Prostate gland (tissue), 2 donors: ENCODE data around the gene TMEM19. TPM values are rescaled to one million over a fixed set of nuclear protein-coding genes. Genes with fewer than 3 reads are reported as not detected.

ENCODE experiments used
- DNase-seq: peaks from one replicate; pipeline ENCODE4 v3.0.0-alpha.2; 2019; ENCODE audit warnings: low spot score
- H3K27ac ChIP-seq, 2 donors: fragments of 200-600 bp; sonication (generic); 2 replicates each; pipeline ENCODE4 v1.5.1; 2017 to 2019
- H3K27me3 ChIP-seq: fragments of 200-600 bp; sonication (generic); replicated peaks from 2 replicates; pipeline ENCODE4 v1.5.1; 2019; ENCODE audit not compliant: insufficient read depth
- H3K36me3 ChIP-seq, 2 donors: fragments of 200-600 bp; sonication (generic); 1 replicate in 1 of 2; 2 replicates in 1 of 2; pipeline versions ENCODE4 v1.5.1 to v1.8.1; 2017 to 2019
- H3K4me1 ChIP-seq: fragments of 200-600 bp; sonication (generic); replicated peaks from 2 replicates; pipeline ENCODE4 v1.5.1; 2019
- H3K4me3 ChIP-seq, 2 donors: fragments of 200-600 bp; sonication (generic); 2 replicates each; pipeline ENCODE4 v1.5.1; 2017 to 2019
- H3K9me3 ChIP-seq: fragments of 200-600 bp; sonication (generic); 2 replicates; pipeline ENCODE4 v1.5.1; 2017
- CTCF ChIP-seq, 4 experiments: fragments of 200-600 bp in 2 of 4; fragments of 450-650 bp in 2 of 4; sonication (generic) in 2 of 4; IDR thresholded peaks; 1 replicate in 3 of 4; 2 replicates in 1 of 4; pipeline ENCODE4 v1.5.1; 2016 to 2019; ENCODE audit warnings: antibody characterized with exemption in 4 of 4, mild to moderate bottlenecking in 2 of 4, moderate library complexity in 2 of 4
- POLR2A ChIP-seq: fragments of 450-650 bp; IDR thresholded peaks from one replicate; pipeline ENCODE4 v1.6.1; 2016; ENCODE audit warnings: antibody characterized with exemption, mild to moderate bottlenecking
- POLR2AphosphoS5 ChIP-seq: sonication (generic); formaldehyde crosslinking; IDR thresholded peaks from one replicate; pipeline ENCODE4 v1.6.1; 2017; ENCODE audit warnings: antibody characterized with exemption
- WGBS: methylation state at CpG from one replicate; pipeline ENCODE4 v1.1.5; 2018; 5-methylcytosine and 5-hydroxymethylcytosine counted together
- intact Hi-C: fragments of 100-400 bp; cut with DNase I; formaldehyde crosslinking; loops from one replicate; pipeline ENCODE4 v1.14.2; 2022
- total RNA-seq, 2 donors: library from RNA; depleted of rRNA; stranded (reverse); fragments of >200 nt; gene quantifications; one replicate each; pipeline ENCODE4 v1.1.0, GENCODE V29; 2016

The TMEM19 gene
- total RNA-seq, 2 donors from 2014 or later: 21.1 to 39.0 TPM

GRCh38 chr12:71719647-71720370 is 33.9 kb downstream of the TMEM19 start:
- Histone ChIP-seq H3K27ac (no peak overlapping the region), H3K4me1 (no peaks in the 10 kb centered on the region), H3K27me3 (no peaks in the 10 kb centered on the region), H3K36me3 (no peaks in the 10 kb centered on the region), H3K9me3 (no peaks in the 10 kb centered on the region), H3K4me3 (no peak overlapping the region)
- intact Hi-C loops: no loop called here
- WGBS: 65% methylated on average over 5 of the region's 5 CpGs
- peak; percentile 22 for DNase-seq
- no peak for TF ChIP-seq CTCF (IDR thresholded peaks at IDR 0.05)
- peak; percentile 74 for TF ChIP-seq POLR2AphosphoS5

- no peaks in the 10 kb centered on the region for H3K4me1 ChIP-seq
- H3K36me3 ChIP-seq: no peaks in the 10 kb centered on the region
- H3K27ac ChIP-seq: peak overlapping the region in 1 of 2 donors; percentile 48
- no peak overlapping the region for H3K4me3 ChIP-seq
- H3K27me3 ChIP-seq: no peaks in the 10 kb centered on the region
- WGBS: 72% methylated on average over 4 of the region's 4 CpGs
- no peaks in the 10 kb centered on the region for H3K9me3 ChIP-seq
- peak; percentile 66 for DNase-seq
- intact Hi-C loops: no loop called here
- TF ChIP-seq CTCF (IDR thresholded peaks at IDR 0.05) (no peak), POLR2AphosphoS5 (peak; percentile 68)
Observed at GRCh38 chr12:71721783-71722505, 36.1 kb downstream of the TMEM19 start.

- H3K9me3 ChIP-seq: no peaks in the 10 kb centered on the region
- H3K4me3 ChIP-seq: no peak overlapping the region
- H3K27me3 ChIP-seq: no peaks in the 10 kb centered on the region
- TF ChIP-seq POLR2AphosphoS5 (no peak), CTCF (IDR thresholded peaks at IDR 0.05) (no peak), POLR2A (no peak)
- H3K36me3 ChIP-seq: no peaks in the 10 kb centered on the region
- no peak for DNase-seq
- intact Hi-C loops: no loop called here
- H3K4me1 ChIP-seq: no peaks in the 10 kb centered on the region
- WGBS: 84% methylated on average over 3 of the region's 3 CpGs
- no peak overlapping the region for H3K27ac ChIP-seq
Observed at GRCh38 chr12:71725011-71725410, 39.1 kb downstream of the TMEM19 start.

- no peak for DNase-seq
- no peaks in the 10 kb centered on the region for H3K27me3 ChIP-seq
- WGBS: 80% methylated on average over 2 of the region's 2 CpGs
- H3K9me3 ChIP-seq: no peaks in the 10 kb centered on the region
- no peak overlapping the region for H3K27ac ChIP-seq
- intact Hi-C loops: no loop called here
- H3K4me1 ChIP-seq: no peaks in the 10 kb centered on the region
- no peak for TF ChIP-seq CTCF (IDR thresholded peaks at IDR 0.05)
- TF ChIP-seq POLR2A: no peak
- no peak for TF ChIP-seq POLR2AphosphoS5
- H3K4me3 ChIP-seq: no peak overlapping the region
- H3K36me3 ChIP-seq: no peaks in the 10 kb centered on the region
Observed at GRCh38 chr12:71726548-71726947, 40.7 kb downstream of the TMEM19 start.

GRCh38 chr12:71727958-71728357 is 42.1 kb downstream of the TMEM19 start:
- H3K9me3 ChIP-seq: no peaks in the 10 kb centered on the region
- no peak overlapping the region for H3K4me3 ChIP-seq
- intact Hi-C loops: no loop called here
- no peak for TF ChIP-seq POLR2AphosphoS5
- no peak for TF ChIP-seq POLR2A
- TF ChIP-seq CTCF (IDR thresholded peaks at IDR 0.05): no peak
- no peaks in the 10 kb centered on the region for H3K27me3 ChIP-seq
- H3K27ac ChIP-seq: no peak overlapping the region
- DNase-seq: no peak
- no peaks in the 10 kb centered on the region for H3K36me3 ChIP-seq
- WGBS: 82% methylated on average over 5 of the region's 5 CpGs
- no peaks in the 10 kb centered on the region for H3K4me1 ChIP-seq
